Progenitor cell of endocrine pancreas (in vitro differentiated cells): ENCODE data around the gene HRH3. TPM values are rescaled to one million over a fixed set of nuclear protein-coding genes. Genes with fewer than 3 reads are reported as not detected.

ENCODE experiments used
- DNase-seq: peaks from one replicate; pipeline ENCODE4 v3.0.0; 2021; ENCODE audit warnings: low spot score; ENCODE audit not compliant: unreplicated experiment
- H3K27ac Mint-ChIP-seq: 2 replicates; pipeline ENCODE4 v1.8.0; 2021; ENCODE audit warnings: mild to moderate bottlenecking, moderate library complexity, mixed read lengths
- H3K27me3 Mint-ChIP-seq: 2 replicates; pipeline ENCODE4 v1.8.0; 2021; ENCODE audit warnings: mixed read lengths
- H3K36me3 Mint-ChIP-seq: 2 replicates; pipeline ENCODE4 v1.8.0; 2022; ENCODE audit warnings: mixed read lengths; ENCODE audit not compliant: insufficient read depth
- H3K4me1 Mint-ChIP-seq: 2 replicates; pipeline ENCODE4 v1.8.0; 2021; ENCODE audit warnings: low read depth, mixed read lengths
- H3K4me3 Mint-ChIP-seq: 2 replicates; pipeline ENCODE4 v1.8.0; 2021; ENCODE audit warnings: low read depth, mild to moderate bottlenecking, moderate library complexity, mixed read lengths
- H3K9me3 Mint-ChIP-seq: 2 replicates; pipeline ENCODE4 v1.8.0; 2021; ENCODE audit warnings: low read depth, mixed read lengths
- total RNA-seq: library from RNA; stranded (reverse); gene quantifications from 2 replicates; pipeline ENCODE4 v1.2.1, GENCODE V29; 2021
- TF ChIP-seq, protein P1 (sequence below): fragments of 200-600 bp; sonication (generic); IDR thresholded peaks from one replicate; pipeline ENCODE4 v1.5.0; 2021; ENCODE audit warnings: antibody characterized with exemption, mild to moderate bottlenecking; ENCODE audit not compliant: unreplicated experiment

Gene HRH3
- total RNA-seq, 1 donor from 2014 or later = 0.10 TPM

DNA sequence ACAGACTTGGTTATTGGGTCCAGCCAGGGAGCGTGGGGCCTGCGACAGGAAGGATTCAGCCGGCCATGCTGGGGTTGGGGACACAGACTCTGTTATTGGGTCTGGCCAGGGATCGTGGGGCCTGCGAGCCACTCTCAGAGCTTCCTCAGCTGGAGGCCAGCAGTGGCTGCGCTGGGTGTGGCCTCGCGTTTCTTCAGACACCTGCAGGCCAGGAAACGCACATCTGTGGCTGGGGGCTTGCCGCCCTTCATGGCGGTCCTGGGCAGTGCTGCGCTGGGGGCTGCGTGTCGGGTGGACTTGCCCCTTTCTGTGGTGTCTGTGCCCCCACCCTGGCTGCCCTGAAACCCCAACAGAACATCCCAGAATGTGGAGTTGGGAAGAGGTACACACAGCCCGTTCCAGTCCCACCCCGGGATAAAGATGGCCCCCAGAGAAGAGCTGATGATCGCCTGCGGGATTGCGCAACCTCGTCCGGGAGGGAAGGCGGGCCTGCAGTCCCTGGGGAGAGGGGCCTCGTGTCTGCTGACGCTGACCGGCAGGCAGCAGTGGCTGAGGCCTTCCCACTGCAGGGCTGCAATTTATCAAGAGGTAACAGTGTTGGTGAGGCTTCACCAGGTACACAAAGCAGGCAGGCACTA lies 54.2 kb downstream of the HRH3 start:
- Mint-ChIP-seq H3K4me3 (no peak overlapping the region), H3K4me1 (no peaks in the 10 kb centered on the region), H3K36me3 (peaks cover 6% of the 10 kb centered on the region), H3K27me3 (no peaks in the 10 kb centered on the region), H3K9me3 (no peaks in the 10 kb centered on the region), H3K27ac (no peak overlapping the region)
- DNase-seq = no peak
- TF ChIP-seq, protein P1, sequence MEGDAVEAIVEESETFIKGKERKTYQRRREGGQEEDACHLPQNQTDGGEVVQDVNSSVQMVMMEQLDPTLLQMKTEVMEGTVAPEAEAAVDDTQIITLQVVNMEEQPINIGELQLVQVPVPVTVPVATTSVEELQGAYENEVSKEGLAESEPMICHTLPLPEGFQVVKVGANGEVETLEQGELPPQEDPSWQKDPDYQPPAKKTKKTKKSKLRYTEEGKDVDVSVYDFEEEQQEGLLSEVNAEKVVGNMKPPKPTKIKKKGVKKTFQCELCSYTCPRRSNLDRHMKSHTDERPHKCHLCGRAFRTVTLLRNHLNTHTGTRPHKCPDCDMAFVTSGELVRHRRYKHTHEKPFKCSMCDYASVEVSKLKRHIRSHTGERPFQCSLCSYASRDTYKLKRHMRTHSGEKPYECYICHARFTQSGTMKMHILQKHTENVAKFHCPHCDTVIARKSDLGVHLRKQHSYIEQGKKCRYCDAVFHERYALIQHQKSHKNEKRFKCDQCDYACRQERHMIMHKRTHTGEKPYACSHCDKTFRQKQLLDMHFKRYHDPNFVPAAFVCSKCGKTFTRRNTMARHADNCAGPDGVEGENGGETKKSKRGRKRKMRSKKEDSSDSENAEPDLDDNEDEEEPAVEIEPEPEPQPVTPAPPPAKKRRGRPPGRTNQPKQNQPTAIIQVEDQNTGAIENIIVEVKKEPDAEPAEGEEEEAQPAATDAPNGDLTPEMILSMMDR = no peak

Other genes with a start within 250 kb of the HRH3 start
- gene TAF4, start 154.4 kb downstream of the HRH3 start, total RNA-seq = 34.7 and 35.9 TPM in 2 replicates
- 81.1 and 84.3 TPM in 2 replicates for gene LSM14B, start 97.8 kb downstream of the HRH3 start, total RNA-seq
- gene PSMA7, start 76.9 kb downstream of the HRH3 start, total RNA-seq = 221 and 234 TPM in 2 replicates
- gene SS18L1, start 76.5 kb downstream of the HRH3 start, total RNA-seq = 29.8 and 32.0 TPM in 2 replicates
- gene MTG2, start 37.2 kb downstream of the HRH3 start, total RNA-seq = 30.4 and 31.6 TPM in 2 replicates
- gene OSBPL2, start 18.2 kb upstream of the HRH3 start, total RNA-seq = 56.7 and 57.4 TPM in 2 replicates
- 66.2 and 67.1 TPM in 2 replicates for gene ADRM1, start 82.7 kb upstream of the HRH3 start, total RNA-seq
- 248 and 252 TPM in 2 replicates for gene LAMA5, start 147.0 kb upstream of the HRH3 start, total RNA-seq
- gene RPS21, start 166.8 kb upstream of the HRH3 start, total RNA-seq = 1,160 and 1,251 TPM in 2 replicates
- gene CABLES2, start 187.0 kb upstream of the HRH3 start, total RNA-seq = 20.4 and 21.7 TPM in 2 replicates
- gene RBBP8NL, start 207.3 kb upstream of the HRH3 start, total RNA-seq = 14.4 and 17.5 TPM in 2 replicates